CD4-positive, alpha-beta T cell treated with Interleukin-10 for 1 hour (primary cell): Measurements from ENCODE around the gene NANOS3.

ENCODE experiments used
- DNase-seq: peaks from one replicate; pipeline ENCODE4 v3.0.0-alpha.2; 2020

Gene NANOS3

GRCh38 chr19:13885826-13886365 lies 9.0 kb downstream of the NANOS3 start:
- no peak for DNase-seq

GRCh38 chr19:13887018-13887436 lies 10.1 kb downstream of the NANOS3 start:
- DNase-seq = peak; percentile 58

- DNase-seq = no peak
Observed at GRCh38 chr19:13887517-13887916, 10.6 kb downstream of the NANOS3 start.

GRCh38 chr19:13888281-13888680 lies 11.3 kb downstream of the NANOS3 start:
- no peak for DNase-seq

- no peak for DNase-seq
Observed at GRCh38 chr19:13890136-13890535, 13.2 kb downstream of the NANOS3 start.

GRCh38 chr19:13892870-13893269 lies 15.9 kb downstream of the NANOS3 start:
- DNase-seq = no peak

GRCh38 chr19:13894552-13894951 lies 17.6 kb downstream of the NANOS3 start:
- DNase-seq = no peak

GRCh38 chr19:13896227-13896626 lies 19.3 kb downstream of the NANOS3 start:
- DNase-seq = no peak

GRCh38 chr19:13899393-13899792 lies 22.5 kb downstream of the NANOS3 start:
- no peak for DNase-seq

GRCh38 chr19:13899912-13900584 lies 23.1 kb downstream of the NANOS3 start:
- no peak for DNase-seq

GRCh38 chr19:13902993-13903555 lies 26.1 kb downstream of the NANOS3 start:
- peak; percentile 52 for DNase-seq

GRCh38 chr19:13905634-13906520 lies 28.9 kb downstream of the NANOS3 start, which contains the start of the genes BRME1 and CC2D1A:
BRME1 (minus strand) TSS chr19:13906117; CDS start chr19:13904892, 1,225 bp downstream.
CC2D1A (plus strand) TSS chr19:13906201; CDS start chr19:13906442, 241 bp downstream.
- peak; percentile 95 for DNase-seq

- DNase-seq = peak; percentile 47
Observed at GRCh38 chr19:13906521-13906904, 29.6 kb downstream of the NANOS3 start.

- no peak for DNase-seq
Observed at GRCh38 chr19:13906910-13907309, 30.0 kb downstream of the NANOS3 start.

GRCh38 chr19:13908674-13909073 lies 31.7 kb downstream of the NANOS3 start:
- no peak for DNase-seq

- DNase-seq = no peak
Observed at GRCh38 chr19:13909430-13909829, 32.5 kb downstream of the NANOS3 start.

GRCh38 chr19:13913352-13913751 lies 36.4 kb downstream of the NANOS3 start:
- DNase-seq = no peak

GRCh38 chr19:13914777-13915176 lies 37.8 kb downstream of the NANOS3 start:
- DNase-seq = no peak

GRCh38 chr19:13917888-13918406 lies 41.0 kb downstream of the NANOS3 start:
- no peak for DNase-seq

- DNase-seq = no peak
Observed at GRCh38 chr19:13918726-13919411, 41.9 kb downstream of the NANOS3 start.

- DNase-seq = no peak
Observed at GRCh38 chr19:13920524-13920923, 43.6 kb downstream of the NANOS3 start.
